Neural progenitor cell (in vitro differentiated cells): ENCODE measurements around the gene MRNIP. TPM values are rescaled to one million over a fixed set of nuclear protein-coding genes. Genes with fewer than 3 reads are reported as not detected.

Experiments used
- DNase-seq: peaks from one replicate; pipeline ENCODE4 v3.0.0-alpha.2; 2016; ENCODE audit warnings: low spot score
- H2AFZ ChIP-seq: fragments of 200-600 bp; sonication (generic); replicated peaks from 2 replicates; pipeline ENCODE4 v1.6.1; 2016; ENCODE audit warnings: antibody characterized with exemption
- H3F3A ChIP-seq: fragments of 200-600 bp; sonication (generic); 2 replicates; pipeline ENCODE4 v1.6.1; 2016; ENCODE audit warnings: antibody characterized with exemption, low read depth
- H3K27ac ChIP-seq: fragments of 200-600 bp; sonication (generic); 2 replicates; pipeline ENCODE4 v1.5.1; 2016; ENCODE audit warnings: mild to moderate bottlenecking
- H3K27me3 ChIP-seq: fragments of 200-600 bp; sonication (generic); 2 replicates; pipeline ENCODE4 v1.6.1; 2016; ENCODE audit warnings: mild to moderate bottlenecking, moderate library complexity
- H3K36me3 ChIP-seq: fragments of 200-600 bp; sonication (generic); 2 replicates; pipeline ENCODE4 v1.5.1; 2016
- H3K4me1 ChIP-seq: fragments of 200-600 bp; sonication (generic); 2 replicates; pipeline ENCODE4 v1.6.1; 2016; ENCODE audit warnings: mixed run types
- H3K4me2 ChIP-seq: fragments of 200-600 bp; sonication (generic); 2 replicates; pipeline ENCODE4 v1.6.1; 2016
- H3K4me3 ChIP-seq: fragments of 200-600 bp; sonication (generic); 2 replicates; pipeline ENCODE4 v1.5.1; 2016
- H3K79me2 ChIP-seq: fragments of 200-600 bp; sonication (generic); 2 replicates; pipeline ENCODE4 v1.6.1; 2016; ENCODE audit warnings: low read depth
- H3K9ac ChIP-seq: fragments of 200-600 bp; sonication (generic); 2 replicates; pipeline ENCODE4 v1.6.1; 2016
- H3K9me3 ChIP-seq: fragments of 200-600 bp; sonication (generic); 2 replicates; pipeline ENCODE4 v1.5.1; 2016; ENCODE audit warnings: low read depth
- H4K20me1 ChIP-seq: fragments of 200-600 bp; sonication (generic); 2 replicates; pipeline ENCODE4 v1.6.1; 2016; ENCODE audit warnings: low read depth
- H3K27ac Mint-ChIP-seq: 3 replicates; pipeline ENCODE4 v1.8.0; 2021; ENCODE audit warnings: mixed read lengths
- H3K27me3 Mint-ChIP-seq: 2 replicates; pipeline ENCODE4 v1.8.0; 2022; ENCODE audit warnings: low read depth, mild to moderate bottlenecking, inconsistent platforms, moderate library complexity, mixed read lengths; ENCODE audit not compliant: insufficient read depth
- H3K36me3 Mint-ChIP-seq: 3 replicates; pipeline ENCODE4 v1.8.0; 2021; ENCODE audit warnings: mixed read lengths
- H3K4me1 Mint-ChIP-seq: 3 replicates; pipeline ENCODE4 v1.8.0; 2021; ENCODE audit warnings: mixed read lengths
- H3K4me3 Mint-ChIP-seq: 3 replicates; pipeline ENCODE4 v1.8.0; 2021; ENCODE audit warnings: mild to moderate bottlenecking, moderate library complexity, mixed read lengths
- H3K9me3 Mint-ChIP-seq: 3 replicates; pipeline ENCODE4 v1.8.0; 2020; ENCODE audit warnings: mixed read lengths
- CTCF ChIP-seq: fragments of 200-600 bp; sonication (generic); IDR thresholded peaks from 2 replicates; pipeline ENCODE4 v1.5.1; 2017; ENCODE audit warnings: antibody characterized with exemption, mild to moderate bottlenecking
- EZH2 ChIP-seq: fragments of 200-600 bp; sonication (generic); IDR thresholded peaks from 2 replicates; pipeline ENCODE4 v1.6.1; 2017; ENCODE audit warnings: antibody characterized with exemption, mild to moderate bottlenecking, moderate library complexity
- EZH2phosphoT487 ChIP-seq: fragments of 200-600 bp; sonication (generic); IDR thresholded peaks from 2 replicates; pipeline ENCODE4 v1.6.1; 2017; ENCODE audit warnings: antibody characterized with exemption
- total RNA-seq: library from RNA; depleted of rRNA; stranded (reverse); fragments of >200 nt; gene quantifications from 2 replicates; pipeline ENCODE4 v1.2.3, GENCODE V29; 2015; ENCODE audit warnings: low replicate concordance

MRNIP gene
- total RNA-seq, 1 donor from 2014 or later, result 68.5 TPM

- Mint-ChIP-seq H3K4me3 (no peak overlapping the region), H3K36me3 (peaks cover 22% of the 10 kb centered on the region), H3K27me3 (no peaks in the 10 kb centered on the region), H3K9me3 (no peaks in the 10 kb centered on the region), H3K27ac (no peak overlapping the region), H3K4me1 (no peaks in the 10 kb centered on the region)
- H3K4me2 ChIP-seq, result no peak overlapping the region
- TF ChIP-seq CTCF, result no peak
- TF ChIP-seq EZH2, result no peak
- no peak for TF ChIP-seq EZH2phosphoT487
- H3F3A ChIP-seq, result no peaks in the 10 kb centered on the region
- no peak overlapping the region for H3K4me3 ChIP-seq
- no peaks in the 10 kb centered on the region for H4K20me1 ChIP-seq
- no peaks in the 10 kb centered on the region for H3K4me1 ChIP-seq
- H3K9ac ChIP-seq, result no peak overlapping the region
- no peaks in the 10 kb centered on the region for H3K9me3 ChIP-seq
- H3K27ac ChIP-seq, result no peak overlapping the region
- H3K27me3 ChIP-seq, result no peaks in the 10 kb centered on the region
- no peak overlapping the region for H2AFZ ChIP-seq
- DNase-seq, result no peak
- H3K36me3 ChIP-seq, result no peaks in the 10 kb centered on the region
- no peaks in the 10 kb centered on the region for H3K79me2 ChIP-seq
Observed at GRCh38 chr5:179893076-179893957, 34.7 kb upstream of the MRNIP start.

- TF ChIP-seq CTCF (no peak), EZH2 (no peak), EZH2phosphoT487 (no peak)
- Histone ChIP-seq H3K9me3 (no peaks in the 10 kb centered on the region), H3K36me3 (no peaks in the 10 kb centered on the region), H3K9ac (no peak overlapping the region), H3K4me2 (no peak overlapping the region), H3K27ac (no peak overlapping the region), H3K4me3 (no peak overlapping the region), H3F3A (no peaks in the 10 kb centered on the region), H3K79me2 (no peaks in the 10 kb centered on the region), H4K20me1 (no peaks in the 10 kb centered on the region), H3K27me3 (no peaks in the 10 kb centered on the region), H3K4me1 (no peaks in the 10 kb centered on the region), H2AFZ (no peak overlapping the region)
- Mint-ChIP-seq H3K27ac (no peak overlapping the region), H3K4me1 (no peaks in the 10 kb centered on the region), H3K4me3 (no peak overlapping the region), H3K9me3 (no peaks in the 10 kb centered on the region), H3K36me3 (peaks cover 21% of the 10 kb centered on the region), H3K27me3 (peaks cover 1% of the 10 kb centered on the region)
- DNase-seq, result no peak
Observed at GRCh38 chr5:179892255-179892654, 33.6 kb upstream of the MRNIP start.

- Mint-ChIP-seq H3K4me3 (no peak overlapping the region), H3K4me1 (no peaks in the 10 kb centered on the region), H3K36me3 (peaks cover 34% of the 10 kb centered on the region), H3K27ac (no peak overlapping the region), H3K27me3 (peaks cover 2% of the 10 kb centered on the region), H3K9me3 (peaks cover 1% of the 10 kb centered on the region)
- Histone ChIP-seq H3K4me2 (no peak overlapping the region), H3K4me1 (no peaks in the 10 kb centered on the region), H2AFZ (no peak overlapping the region), H3K4me3 (no peak overlapping the region), H3K9me3 (no peaks in the 10 kb centered on the region), H3K9ac (no peak overlapping the region), H3K36me3 (no peaks in the 10 kb centered on the region), H4K20me1 (no peaks in the 10 kb centered on the region), H3K27ac (no peak overlapping the region), H3K27me3 (no peaks in the 10 kb centered on the region), H3F3A (no peaks in the 10 kb centered on the region), H3K79me2 (no peaks in the 10 kb centered on the region)
- TF ChIP-seq CTCF (no peak), EZH2 (no peak), EZH2phosphoT487 (no peak)
- DNase-seq, result no peak
Observed at GRCh38 chr5:179890751-179891682, 32.4 kb upstream of the MRNIP start.
